Coronary artery (tissue), 2 donors: ENCODE measurements around the gene TEPSIN.
A peak's percentile ranks its signal among the peaks of the same experiment; 100 is the strongest.

Experiments used
- DNase-seq: peaks from one replicate; pipeline ENCODE4 v3.0.0-alpha.2; 2017; ENCODE audit warnings: low spot score
- H3K27ac ChIP-seq, 2 donors: fragments of 200-600 bp; sonication (generic); one replicate each; pipeline ENCODE4 v1.5.1; 2016 to 2019
- H3K4me3 ChIP-seq: fragments of 200-600 bp; sonication (generic); 2 replicates; pipeline ENCODE4 v1.5.1; 2016; ENCODE audit warnings: mild to moderate bottlenecking, moderate library complexity
- TF ChIP-seq, protein P1 (sequence below): fragments of 200-600 bp; sonication (generic); IDR thresholded peaks from one replicate; pipeline ENCODE4 v1.5.1; 2019; ENCODE audit warnings: antibody characterized with exemption

TEPSIN gene

DNA sequence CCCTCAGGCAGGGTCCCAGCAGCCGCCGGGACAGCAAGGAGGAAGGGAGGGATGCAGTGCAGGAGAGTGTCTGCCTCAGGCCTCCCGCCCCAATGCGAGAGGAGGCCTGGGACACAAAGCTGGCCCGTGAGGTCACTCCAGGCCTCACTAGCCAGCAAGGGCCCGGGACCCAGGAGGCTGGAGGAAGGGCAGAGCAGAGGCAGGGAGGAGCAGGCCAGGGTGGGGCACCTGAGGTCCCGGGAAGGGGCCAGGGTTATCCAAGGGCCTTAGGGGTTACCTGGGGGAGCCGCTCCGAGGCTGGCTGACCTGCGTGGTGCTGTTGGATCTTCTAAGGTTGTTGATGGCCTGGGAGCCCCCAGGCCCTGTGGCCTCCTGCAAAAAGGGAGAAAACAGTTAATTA, 30.2 kb downstream of the TEPSIN start:
- H3K4me3 ChIP-seq = no peak overlapping the region
- H3K27ac ChIP-seq = no peak overlapping the region
- DNase-seq = no peak
- TF ChIP-seq, protein P1, sequence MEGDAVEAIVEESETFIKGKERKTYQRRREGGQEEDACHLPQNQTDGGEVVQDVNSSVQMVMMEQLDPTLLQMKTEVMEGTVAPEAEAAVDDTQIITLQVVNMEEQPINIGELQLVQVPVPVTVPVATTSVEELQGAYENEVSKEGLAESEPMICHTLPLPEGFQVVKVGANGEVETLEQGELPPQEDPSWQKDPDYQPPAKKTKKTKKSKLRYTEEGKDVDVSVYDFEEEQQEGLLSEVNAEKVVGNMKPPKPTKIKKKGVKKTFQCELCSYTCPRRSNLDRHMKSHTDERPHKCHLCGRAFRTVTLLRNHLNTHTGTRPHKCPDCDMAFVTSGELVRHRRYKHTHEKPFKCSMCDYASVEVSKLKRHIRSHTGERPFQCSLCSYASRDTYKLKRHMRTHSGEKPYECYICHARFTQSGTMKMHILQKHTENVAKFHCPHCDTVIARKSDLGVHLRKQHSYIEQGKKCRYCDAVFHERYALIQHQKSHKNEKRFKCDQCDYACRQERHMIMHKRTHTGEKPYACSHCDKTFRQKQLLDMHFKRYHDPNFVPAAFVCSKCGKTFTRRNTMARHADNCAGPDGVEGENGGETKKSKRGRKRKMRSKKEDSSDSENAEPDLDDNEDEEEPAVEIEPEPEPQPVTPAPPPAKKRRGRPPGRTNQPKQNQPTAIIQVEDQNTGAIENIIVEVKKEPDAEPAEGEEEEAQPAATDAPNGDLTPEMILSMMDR = no peak

DNA sequence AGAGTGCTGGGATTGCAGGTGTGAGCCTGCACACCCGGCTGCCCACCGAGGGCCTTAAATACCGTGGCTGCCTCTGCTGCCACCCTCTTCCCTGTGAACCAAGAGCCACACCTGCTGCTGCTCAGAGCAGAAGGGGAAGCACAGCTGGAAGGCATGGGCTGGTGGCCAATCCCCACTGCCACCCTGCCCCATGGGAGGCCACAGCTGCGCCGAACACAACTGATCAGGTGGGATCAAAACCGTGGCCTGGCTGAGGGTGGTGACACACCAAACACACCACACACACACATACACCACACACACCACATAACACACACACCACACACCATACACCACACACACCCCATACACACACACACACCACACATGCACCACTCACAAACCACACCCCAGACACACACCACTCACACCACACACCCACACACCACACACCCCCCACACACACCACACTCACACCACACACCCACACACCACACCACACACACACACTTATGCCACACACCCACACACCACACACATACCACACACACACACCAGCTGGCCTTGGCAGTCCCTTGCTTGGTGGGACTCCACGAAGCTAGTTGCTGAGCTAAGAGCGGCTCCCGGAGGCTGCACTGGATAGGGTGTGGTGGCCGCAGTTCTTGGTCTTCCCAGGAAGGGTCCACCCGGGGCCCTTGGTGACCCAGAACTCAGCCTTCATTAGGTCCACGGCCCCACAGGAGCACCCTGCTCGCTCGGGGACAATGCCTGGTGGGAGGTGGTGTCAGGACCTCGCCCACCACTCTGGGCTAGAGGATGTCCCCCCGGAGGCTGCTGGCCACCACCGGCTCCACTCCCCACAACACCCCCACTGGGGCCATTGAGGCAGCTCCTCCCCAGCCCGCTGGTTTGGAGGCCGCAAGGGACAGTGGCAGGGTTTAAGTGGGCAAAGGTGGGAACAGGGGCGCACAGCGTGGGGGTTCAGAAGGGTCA, 31.0 kb downstream of the TEPSIN start:
- peak overlapping the region in 1 of 2 donors; percentile 5 for H3K27ac ChIP-seq
- no peak for DNase-seq
- H3K4me3 ChIP-seq = no peak overlapping the region
- TF ChIP-seq, protein P1 = no peak

DNA sequence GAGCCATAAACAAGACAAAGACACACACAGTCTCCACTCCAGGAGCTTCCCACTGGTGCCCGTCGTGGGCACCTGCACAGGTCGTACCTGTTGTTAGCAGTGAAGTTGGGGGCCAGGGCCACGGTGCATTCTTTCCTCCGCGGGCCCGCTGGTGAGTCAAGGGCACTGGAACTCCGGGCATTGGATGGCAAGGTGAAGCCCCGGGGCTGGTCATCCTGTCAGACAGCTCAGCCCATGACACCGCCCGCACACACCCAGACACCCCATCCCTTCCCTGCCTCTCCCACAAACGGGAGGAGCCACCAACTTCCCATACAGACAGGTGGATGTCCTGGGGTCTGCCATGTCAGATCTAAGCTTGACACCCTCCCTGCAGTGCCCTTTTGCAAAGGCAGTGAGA, 32.2 kb downstream of the TEPSIN start:
- Histone ChIP-seq H3K4me3 (no peak overlapping the region), H3K27ac (peak overlapping the region; percentile 18 to 53)
- no peak for DNase-seq
- TF ChIP-seq, protein P1 = no peak

DNA sequence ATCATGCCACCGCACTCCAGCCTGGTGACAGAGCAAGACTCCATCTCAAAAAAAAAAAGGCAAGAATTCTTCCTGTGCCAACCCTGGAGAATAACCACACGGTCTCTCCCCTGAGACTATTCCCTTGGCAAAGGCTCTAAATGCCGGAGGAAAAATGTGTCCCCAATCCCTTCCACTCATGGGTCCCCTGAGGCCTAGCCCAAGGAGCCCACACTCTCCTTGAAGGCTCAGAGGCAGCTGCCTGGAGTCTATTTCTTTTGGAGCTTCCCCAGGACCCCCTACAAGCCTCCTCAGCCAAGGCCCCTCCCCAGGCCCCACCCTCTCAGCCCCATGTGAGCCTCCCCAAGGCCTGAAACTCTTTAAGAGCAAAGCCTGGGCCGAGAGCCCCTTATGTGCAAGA, 32.7 kb downstream of the TEPSIN start:
- no peak for DNase-seq
- TF ChIP-seq, protein P1 = no peak
- peak overlapping the region in 1 of 2 donors; percentile 53 for H3K27ac ChIP-seq
- H3K4me3 ChIP-seq = no peak overlapping the region

DNA sequence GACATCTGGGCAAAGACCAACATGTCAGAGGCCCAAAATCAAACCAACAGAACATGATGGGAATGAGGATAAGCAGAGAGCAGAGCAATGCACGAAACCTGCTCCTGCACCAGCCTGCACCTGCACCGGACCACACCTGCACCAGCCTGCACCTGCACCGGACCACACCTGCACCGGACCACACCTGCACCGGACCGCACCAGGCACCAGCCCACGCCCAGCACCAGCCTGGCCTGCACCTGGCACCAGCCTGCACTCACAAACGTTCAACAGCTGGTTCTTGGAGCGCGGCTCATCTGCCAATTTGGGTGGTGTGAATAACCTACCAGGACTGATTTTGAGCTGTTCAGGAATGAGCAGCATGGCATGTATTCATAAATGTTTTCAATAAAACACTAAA, 34.3 kb downstream of the TEPSIN start:
- no peak overlapping the region for H3K27ac ChIP-seq
- H3K4me3 ChIP-seq = no peak overlapping the region
- DNase-seq = no peak
- TF ChIP-seq, protein P1 = no peak

DNA sequence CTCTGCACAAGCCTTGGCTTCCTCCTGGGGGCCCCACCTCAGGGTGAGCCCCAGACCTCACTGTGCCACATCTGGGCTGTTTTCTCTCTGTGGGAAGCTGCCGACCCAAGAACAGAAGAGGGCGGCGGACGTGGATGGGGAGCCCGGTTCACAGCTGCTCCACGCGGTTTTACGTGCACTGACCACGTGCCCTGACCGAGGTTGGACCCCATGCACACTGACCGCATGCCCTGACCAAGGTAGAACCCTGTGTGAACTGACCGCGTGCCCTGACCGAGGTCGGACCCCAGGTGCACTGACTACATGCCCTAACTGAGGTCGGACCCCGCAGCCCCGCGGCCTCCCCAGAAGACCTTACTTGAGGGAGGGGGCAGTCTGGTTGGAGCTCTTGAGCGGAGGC, 35.7 kb downstream of the TEPSIN start:
- H3K27ac ChIP-seq = no peak overlapping the region
- TF ChIP-seq, protein P1 = no peak
- DNase-seq = no peak
- H3K4me3 ChIP-seq = no peak overlapping the region

DNA sequence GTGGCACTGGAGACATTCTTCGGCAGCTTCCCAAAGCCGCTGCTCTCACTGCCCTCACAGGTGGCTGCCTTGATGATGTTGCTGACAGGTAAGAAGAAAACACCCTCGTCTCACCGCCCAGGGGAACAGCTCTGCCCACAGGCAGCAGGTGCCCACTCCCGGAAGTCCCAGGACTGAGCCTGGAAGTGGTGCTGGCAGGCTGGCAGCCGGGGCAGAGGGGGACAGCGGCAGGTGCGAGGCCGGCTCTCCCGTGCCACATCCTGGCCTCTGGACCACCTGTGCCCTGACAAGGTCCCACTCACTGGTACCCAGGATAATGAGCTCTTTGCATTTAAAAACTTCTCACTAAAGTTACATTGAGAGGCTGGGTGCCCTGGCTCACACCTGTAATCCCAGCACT, 36.5 kb downstream of the TEPSIN start:
- Histone ChIP-seq H3K4me3 (no peak overlapping the region), H3K27ac (no peak overlapping the region)
- TF ChIP-seq, protein P1 = no peak
- DNase-seq = no peak
